Stimulated activated CD4-positive, alpha-beta T cell treated with anti-CD3 and anti-CD28 coated beads, TNF-alpha, amount 100 ng/mL, for 1 hour (primary cell): ENCODE data around the gene CD101.

Experiments used
- DNase-seq, 3 donors: peaks; one replicate each; pipeline ENCODE4 v3.0.0-alpha.2; 2020; ENCODE audit warnings: low read depth in 3 of 3, low spot score in 1 of 3

Gene CD101

DNA sequence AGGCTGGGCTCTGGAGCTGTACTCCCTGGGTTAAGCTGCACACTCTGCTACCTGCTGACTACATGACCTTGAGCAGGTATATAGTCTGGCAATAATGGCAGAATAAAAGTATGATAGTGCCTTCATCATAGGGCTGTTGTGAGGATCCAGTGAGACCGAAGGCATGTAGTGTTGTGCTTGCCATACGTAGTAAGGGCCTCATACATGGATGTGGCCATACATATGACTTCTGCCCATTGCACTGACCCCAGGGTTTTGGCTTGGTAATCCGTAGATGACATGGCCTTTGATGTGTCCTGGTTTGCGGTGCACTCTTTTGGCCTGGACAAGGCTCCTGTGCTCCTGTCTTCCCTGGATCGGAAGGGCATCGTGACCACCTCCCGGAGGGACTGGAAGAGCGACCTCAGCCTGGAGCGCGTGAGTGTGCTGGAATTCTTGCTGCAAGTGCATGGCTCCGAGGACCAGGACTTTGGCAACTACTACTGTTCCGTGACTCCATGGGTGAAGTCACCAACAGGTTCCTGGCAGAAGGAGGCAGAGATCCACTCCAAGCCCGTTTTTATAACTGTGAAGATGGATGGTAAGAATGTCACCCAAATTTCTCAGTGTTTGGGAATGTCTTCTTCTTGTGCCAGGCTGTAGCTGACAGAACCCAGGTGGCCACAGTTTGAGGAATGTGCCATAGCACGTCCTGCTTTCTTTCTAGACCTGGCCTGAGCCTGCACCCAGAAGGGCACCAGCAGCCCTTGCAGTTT is 17.0 kb upstream of the CD101 start:
- DNase-seq, result no peak

DNA sequence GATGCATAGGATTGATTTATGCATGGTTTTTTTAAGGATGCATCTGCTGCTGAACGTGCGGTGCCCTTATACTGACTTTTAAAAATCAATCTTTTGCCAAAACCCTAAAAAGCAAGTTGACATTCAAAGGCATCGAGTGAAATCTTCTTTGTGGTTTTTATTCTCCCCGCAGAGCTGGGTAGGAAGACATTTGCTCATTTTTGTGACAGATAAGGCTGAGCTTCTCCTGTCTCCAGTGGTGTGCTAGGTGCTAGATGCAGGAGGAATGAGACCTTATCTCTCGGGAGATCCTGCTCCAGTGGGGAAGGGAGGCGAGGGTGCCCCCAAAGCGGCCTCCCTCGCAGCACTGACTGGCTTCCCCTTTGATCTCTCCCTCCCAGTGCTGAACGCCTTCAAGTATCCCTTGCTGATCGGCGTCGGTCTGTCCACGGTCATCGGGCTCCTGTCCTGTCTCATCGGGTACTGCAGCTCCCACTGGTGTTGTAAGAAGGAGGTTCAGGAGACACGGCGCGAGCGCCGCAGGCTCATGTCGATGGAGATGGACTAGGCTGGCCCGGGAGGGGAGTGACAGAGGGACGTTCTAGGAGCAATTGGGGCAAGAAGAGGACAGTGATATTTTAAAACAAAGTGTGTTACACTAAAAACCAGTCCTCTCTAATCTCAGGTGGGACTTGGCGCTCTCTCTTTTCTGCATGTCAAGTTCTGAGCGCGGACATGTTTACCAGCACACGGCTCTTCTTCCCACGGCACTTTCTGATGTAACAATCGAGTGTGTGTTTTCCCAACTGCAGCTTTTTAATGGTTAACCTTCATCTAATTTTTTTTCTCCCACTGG is 14.9 kb upstream of the CD101 start:
- peak in 2 of 3 donors; percentile 13 to 32 for DNase-seq

DNA sequence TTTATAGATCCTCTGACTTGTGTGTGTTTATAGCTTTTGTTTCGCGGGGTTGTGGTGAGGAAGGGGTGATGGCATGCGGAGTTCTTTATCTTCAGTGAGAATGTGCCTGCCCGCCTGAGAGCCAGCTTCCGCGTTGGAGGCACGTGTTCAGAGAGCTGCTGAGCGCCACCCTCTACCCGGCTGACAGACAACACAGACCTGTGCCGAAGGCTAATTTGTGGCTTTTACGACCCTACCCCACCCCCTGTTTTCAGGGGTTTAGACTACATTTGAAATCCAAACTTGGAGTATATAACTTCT is 14.4 kb upstream of the CD101 start:
- DNase-seq, result peak; percentile 35 to 59 (median 43)

DNA sequence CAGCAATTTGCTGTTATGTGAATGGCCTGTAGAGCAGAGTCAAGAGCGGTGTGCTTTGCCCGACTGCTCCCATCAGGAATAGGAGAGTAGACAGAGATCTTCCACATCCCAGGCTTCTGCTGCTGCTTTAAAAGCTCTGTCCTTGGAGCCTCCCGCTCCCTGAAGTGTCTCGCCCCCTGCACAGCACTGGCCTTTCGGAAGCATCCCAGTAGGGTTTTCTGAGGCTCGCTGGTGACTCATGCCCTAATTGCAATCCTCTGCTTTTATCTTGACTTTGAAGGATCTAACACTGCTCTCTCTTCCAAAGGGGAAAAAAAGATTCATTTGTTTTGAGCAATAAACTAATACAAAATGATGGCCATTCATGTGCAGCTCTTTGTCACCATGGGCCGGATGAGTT is 13.3 kb upstream of the CD101 start:
- no peak for DNase-seq

DNA sequence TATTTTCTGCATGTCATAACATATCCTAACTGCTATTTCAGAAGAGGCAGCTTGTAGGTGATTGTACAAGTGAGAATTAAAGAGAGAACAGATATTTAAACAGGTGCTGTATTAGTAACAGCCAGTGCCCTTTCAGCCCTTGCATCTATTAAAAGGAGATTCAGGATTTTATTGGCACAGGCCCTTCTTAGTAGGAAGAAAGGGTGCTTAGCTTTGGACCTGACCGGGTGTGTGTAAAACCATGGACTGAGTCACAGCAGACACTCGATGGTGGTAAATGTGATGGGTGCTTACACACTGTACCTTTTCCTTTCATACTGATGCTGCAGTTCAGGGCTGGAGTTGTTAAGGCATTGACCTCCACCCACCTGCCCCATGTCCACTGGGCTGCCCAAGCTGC is 12.7 kb upstream of the CD101 start:
- DNase-seq, result no peak

DNA sequence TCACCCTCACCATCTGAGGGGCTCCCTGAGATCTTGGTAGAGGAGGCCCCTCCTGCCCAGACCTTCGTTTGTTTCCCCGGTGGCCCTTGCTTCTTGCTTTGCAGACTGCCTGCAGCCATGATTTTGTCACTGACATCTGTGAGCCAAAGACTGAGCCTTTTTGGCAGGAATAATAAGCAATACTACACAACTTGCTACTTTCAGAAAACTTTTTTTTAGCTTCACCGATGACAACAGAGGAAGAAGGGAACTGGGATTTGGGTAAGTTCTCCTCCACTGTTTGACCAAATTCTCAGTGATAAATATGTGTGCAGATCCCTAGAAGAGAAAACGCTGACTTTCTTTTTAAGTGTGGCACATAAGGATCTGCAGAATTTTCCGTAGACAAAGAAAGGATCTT is 11.7 kb upstream of the CD101 start:
- DNase-seq, result no peak

DNA sequence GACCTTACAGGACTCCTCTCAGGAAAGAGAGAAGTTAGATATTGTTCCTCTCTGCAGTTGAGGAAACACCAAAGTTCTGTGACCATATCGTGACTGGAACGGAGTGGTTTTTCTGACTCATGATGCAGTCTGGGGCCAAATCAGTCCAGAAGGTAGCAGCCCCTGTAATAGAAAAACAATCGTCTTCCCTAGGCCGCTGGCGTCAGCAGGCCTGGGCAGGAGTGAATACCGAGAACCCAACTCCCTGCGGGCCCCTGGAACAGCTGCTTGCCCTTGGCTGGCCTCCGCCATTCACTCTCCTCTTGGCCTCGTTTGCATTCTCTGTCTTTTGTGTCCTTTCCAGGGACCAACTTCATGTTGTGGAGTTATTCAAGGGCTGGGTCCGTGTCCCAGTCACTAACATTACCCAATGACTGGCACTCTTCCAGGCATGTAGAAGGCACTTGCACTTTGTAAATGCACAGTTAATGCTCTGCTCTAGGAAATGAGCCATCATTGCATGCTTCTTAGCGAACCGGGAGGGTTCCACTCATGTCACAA is 10.9 kb upstream of the CD101 start:
- DNase-seq, result no peak

DNA sequence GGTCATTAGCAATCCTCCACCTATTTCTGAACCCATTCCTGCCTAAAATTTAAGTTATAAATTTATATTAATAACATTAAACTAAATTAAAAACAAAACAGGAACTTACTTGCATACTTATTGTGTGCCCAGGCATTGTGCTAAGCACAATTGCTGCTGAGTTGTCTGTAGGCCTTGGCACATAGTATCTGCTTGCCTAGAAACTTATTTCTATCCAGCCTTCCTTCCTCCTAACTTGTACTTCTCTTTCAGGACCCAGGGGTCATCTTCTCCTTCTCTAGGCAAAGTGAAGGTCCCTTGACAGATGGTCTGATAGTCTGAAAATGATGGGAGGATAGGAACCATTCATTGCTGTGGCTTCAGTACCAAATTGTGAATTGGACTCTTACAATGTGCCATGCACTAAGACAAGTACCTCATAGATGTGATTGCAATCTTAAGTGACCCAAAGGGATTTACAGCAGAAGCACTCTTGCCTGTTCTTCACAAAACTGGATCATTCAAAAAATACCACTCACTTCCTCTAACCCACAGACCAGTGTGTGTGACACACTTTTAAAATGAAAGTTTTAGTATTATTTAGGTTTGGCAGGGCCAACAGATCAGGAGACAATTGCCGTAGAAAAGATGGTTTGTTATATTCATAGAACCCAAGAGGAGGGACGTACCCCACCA is 10.3 kb upstream of the CD101 start:
- no peak for DNase-seq

DNA sequence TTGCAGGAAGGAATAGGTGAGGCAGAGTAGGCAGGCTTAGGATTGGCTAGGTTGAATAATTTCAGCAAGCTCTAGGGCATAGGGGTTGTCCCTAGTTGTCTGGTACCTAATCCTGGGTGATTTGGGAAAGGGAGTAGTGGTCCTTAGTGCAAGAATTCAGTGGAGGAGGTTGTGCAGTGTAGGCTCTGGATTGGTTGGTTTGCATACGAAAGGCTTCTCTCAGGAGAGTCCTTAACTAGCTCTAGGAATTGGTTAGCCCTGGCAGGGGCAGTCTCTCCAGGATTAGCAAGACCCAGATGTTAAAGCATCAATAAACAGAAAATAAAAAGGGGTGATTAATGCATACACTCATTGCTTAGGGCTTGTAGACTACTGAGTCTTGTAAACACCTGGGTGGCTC is 9.6 kb upstream of the CD101 start:
- no peak for DNase-seq

DNA sequence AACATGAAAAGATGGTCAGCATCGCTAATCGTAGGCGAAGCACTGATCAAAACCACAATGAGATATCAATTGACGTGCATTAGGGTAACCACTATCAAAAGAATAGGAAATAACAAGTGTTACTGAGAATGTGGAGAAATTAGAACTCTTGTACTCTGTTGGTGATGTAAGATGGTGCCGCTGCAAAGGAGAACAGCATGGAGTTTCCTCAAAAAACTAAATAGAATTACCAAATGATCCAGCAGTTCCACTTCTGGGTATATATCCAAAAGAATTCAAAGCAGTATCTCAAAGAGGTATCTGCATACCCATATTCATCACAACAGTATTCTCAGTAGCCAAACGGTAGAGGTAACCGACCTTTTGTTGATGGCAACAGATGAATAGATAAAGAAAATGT is 8.3 kb upstream of the CD101 start:
- no peak for DNase-seq

DNA sequence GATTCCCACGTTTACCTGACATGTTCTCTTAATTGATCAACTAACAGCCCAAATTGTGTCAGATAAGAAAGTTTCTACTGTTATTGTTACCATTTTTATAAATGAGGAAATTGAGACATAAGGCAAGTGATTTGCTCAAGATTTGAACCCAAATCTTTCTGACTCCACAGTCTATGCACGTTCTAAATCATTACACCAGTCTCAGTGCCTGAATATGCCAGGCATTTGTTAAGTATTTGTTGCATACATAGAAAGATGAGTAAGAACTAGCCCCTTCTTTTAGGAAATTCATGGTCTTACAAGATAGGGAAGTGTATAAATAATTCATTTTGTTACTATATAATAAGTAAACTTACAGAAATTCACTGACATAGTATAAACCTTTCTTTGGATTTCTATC is 7.1 kb upstream of the CD101 start:
- DNase-seq, result no peak

DNA sequence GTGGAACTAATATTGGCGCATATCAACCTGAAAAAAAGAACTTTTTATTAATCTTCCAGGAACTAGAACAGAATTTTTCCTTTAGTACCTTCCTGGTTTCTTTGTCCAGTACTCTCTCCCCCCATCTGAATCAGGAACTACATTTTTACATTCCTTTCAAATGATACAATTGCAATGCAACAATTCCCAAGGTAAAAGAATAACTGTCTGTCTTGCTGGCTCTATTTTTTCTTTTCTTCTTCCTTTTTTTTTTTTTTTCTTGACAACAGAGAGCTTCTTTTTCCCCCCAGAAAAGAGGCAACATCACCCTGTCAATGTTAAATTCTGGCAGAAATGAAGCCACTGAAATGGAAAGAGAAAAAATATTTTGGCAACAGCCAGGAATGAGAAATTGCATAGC is 4.5 kb upstream of the CD101 start:
- DNase-seq, result no peak

DNA sequence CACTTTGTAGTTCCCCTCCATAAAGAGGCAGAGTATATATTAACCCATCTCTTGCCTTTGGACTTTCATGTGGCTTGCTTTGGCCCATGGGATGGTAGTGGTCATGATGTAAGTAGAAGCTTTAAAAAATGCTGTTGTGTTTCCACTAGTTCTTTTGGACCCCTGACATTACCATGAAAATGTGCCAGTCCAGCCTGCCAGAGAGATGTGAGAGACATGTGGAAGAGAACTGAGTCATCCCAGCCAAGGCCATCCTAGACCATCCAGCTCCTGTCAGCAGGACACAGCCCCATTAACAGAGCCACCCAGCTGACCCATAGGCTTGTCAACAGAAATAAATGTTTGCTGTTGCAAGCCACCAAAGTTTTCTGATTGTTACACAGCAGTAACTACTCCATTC is 3.9 kb upstream of the CD101 start:
- DNase-seq, result no peak

DNA sequence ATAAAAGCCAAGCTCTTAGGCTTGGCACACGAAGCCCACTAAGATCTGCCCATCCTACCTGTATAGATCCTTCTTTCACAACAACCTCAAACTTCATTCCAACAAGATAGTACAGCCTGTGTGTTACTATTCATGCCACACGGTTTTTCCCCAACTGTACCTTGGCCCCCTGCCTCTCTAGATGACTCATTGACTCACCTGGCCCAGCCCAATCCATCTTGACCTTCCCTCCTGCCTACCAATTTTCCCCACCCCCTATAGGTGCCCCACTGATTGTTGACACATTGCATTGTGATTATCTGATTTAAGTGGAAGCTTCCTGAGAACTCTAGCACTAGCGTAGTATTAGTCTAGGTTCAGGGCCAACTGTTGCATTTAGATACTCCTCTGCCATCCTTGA is 2.0 kb upstream of the CD101 start:
- DNase-seq, result no peak

DNA sequence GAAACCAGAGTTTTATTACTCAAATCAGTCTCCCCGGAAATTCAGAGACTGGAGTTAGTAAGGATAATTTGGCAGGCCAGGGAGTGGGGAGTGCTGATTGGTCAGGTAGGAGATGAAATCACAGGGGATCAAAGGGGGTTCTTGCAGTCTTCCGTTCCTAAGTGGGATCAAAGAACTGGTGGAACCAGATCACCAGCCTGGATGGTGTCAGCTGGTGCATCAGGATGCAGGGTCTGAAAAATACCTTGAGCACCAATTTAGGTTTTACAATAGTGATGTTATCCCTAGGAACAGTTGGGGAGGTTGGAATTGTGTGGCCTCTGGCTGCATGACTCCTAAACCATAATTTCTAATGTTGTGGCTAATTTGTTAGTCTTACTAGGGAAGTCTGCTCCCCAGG is 1.4 kb upstream of the CD101 start:
- no peak for DNase-seq

DNA sequence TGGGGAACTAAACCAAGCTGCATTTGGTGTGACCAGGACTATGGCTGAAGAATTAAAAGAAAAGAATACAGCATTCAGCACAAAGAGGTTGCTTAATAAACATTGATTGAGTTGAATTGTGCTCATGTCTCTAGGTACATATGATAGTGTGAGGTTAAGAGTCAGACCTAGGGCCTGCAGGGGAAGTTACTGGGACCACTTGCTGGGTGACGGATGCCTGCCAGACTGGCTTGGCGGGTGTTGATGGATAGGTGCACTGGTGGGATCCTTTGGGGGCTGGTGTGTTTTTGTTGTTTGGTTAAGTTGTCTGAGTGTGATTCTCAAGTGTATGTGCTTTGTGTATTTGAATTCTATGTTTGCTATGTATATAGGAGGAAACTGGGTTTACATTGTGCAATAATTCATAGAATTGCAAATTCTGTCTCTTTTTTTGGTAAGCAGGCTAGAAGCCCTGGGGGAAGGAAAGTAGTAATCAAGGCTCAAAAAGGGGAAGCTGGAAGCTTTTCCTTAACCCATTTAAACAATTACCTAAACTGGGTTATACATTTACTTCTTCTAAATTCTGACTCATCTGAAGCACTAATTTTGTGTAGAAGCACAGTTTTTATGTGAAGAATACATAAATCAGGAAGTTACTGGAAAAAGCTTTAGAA is 1.8 kb downstream of the CD101 start:
- DNase-seq, result no peak

DNA sequence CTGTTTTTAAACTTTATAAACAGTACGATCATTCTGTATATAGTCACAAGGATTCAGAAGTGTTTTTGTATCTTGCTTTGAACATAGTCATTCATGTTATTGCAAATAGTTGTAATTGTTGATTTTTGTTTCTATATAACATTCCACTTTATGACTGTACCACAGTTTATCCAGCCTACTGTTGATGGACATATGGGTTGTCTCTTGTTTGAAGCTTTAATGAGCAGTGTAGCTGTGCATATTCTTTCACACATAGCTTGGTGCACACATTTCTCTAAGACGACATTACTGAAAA is 6.1 kb downstream of the CD101 start:
- no peak for DNase-seq

DNA sequence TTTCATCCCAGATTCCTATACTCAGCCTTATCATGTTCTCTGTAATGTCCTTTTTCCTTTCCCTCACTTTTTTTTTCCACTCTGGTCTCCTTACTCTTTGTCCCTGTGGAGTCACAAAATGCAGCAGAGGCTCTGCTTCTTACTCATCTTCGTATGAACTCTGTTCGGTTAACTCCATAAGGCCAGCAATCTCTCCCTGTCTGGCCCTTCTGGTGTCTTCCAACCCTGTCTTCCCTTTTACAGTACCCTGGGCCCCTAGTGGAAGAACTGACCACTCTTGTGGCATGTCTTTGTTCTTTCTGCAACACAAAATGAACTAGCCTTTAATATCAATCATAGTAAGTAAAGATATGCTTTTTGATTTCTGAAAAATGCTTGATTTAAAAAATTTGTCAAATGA is 7.1 kb downstream of the CD101 start:
- no peak for DNase-seq

DNA sequence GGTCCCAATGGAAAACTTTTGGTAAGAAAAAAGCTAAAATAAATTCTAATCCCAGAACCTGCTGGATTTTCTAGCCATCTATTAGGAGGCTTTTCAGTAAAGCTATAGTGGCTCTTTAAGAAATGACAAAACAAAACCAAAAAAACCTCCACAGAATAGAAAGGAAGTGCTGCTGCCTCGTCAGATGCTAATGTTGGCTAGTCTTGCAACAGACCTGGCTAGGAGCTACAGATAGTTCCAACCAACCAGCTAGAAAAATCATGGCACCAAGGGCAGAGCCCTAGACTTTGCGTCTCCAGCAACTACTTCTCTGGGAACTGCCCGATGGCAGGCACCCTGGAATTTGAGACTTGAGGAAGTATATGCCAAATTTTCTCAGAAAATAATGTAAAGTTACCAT is 7.6 kb downstream of the CD101 start:
- DNase-seq, result no peak

DNA sequence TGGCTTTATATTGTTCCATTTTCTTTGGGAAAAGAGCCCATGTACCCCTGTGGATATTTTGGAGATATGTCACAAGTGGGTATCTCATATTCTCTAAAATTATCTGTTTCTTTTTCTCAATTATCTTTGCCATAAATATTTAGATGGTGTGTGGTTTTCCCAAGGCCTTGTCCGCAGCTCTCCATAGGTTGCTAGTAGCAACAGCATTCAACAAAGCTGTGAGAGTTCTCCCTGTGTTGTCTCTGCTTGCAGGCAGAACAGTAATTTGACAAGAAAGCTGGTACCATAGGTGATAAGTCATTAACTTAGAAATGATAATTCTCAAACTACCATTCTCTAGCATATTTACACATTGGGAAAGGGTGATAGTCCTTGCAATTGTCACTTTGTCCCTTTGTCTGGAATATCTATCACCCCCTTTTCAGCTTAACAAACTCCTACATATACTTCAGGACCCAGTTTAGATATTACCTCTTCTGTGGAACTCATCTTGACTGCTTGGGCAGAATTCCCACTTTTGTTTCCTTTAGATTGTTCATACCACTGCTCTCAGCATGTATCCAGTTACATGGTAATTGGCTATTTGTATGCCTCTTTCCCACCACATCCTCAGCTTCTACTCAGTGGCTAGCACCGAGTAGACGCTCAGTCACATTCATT is 8.9 kb downstream of the CD101 start:
- no peak for DNase-seq

DNA sequence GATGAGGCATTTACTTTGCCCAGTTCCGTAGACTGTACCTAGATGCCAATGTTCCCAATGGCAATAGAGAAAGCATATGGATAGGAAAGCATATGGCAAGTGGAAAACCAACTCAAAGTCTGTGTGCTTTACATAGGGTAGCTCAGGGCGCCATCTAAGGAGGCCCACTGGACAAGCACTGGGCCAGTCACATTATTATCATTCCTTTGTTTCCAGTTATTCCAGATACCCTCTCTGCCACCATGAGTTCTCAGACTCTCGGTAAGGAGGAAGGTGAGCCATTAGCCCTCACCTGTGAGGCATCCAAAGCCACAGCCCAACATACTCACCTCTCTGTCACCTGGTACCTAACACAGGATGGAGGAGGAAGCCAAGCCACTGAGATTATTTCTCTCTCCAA is 9.8 kb downstream of the CD101 start:
- no peak for DNase-seq
